ENCODE data around the gene SLC12A9.

SLC12A9 gene

DNA sequence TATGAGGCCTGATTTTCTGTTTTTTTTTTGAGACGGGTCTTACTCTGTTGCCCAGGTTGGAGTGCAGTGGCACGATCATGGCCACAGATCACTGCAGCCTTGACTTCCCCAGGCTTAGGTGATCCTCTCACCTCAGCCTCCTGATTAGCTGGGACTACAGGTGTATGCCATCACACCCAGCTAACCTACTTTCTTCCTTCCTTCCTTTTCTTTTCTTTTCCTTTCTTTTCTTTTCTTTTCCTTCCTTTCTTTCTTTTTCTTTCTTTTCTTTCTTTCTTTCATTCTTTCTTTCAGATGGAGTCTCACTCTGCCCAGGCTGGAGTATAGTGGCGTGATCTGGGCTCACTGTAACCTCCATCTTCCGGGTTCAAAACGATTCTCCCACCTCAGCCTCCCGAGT, 26.2 kb downstream of the SLC12A9 start:
- DNase-seq (ENCODE audit: low read depth), result no peak
- no peak for TF ChIP-seq CTCF (IDR thresholded peaks at IDR 0.05; ENCODE audit: control insufficient read depth, extremely low read depth, insufficient read depth)
- no peak overlapping the region for H3K4me3 ChIP-seq (ENCODE audit: low read depth, low read length)

DNA sequence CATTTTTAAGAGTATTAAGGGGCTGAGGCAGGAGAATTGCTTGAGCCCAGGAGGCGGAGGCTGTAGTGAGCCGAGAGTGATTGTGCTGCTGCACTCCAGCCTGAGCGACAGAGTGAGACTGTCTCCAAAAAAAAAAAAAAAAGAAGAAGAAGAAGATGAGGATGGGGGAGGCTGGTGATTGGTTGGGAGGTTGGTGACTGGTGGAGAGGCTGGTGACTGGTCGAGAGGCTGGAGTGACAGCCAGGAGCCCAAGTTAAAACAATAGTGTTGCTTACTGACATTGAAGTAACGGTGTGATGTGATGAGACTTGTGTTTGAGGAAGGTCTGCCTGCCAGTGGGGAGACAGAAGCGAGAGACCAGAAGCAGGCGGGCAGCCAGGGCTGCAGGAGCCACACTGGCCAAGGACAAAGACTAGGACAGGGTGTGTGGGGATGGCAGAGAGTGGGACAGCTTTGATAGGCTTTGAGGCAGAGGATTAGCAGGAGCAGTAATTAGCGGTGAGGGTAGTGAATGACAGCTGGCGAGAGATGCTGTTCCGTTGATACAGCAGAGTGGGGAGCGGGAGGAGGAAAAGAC, 27.3 kb downstream of the SLC12A9 start:
- TF ChIP-seq CTCF (IDR thresholded peaks at IDR 0.05; ENCODE audit: control insufficient read depth, extremely low read depth, insufficient read depth), result no peak
- H3K4me3 ChIP-seq (ENCODE audit: low read depth, low read length), result no peak overlapping the region
- no peak for DNase-seq (ENCODE audit: low read depth)

- no peak for DNase-seq (ENCODE audit: low read depth)
- no peak overlapping the region for H3K4me3 ChIP-seq (ENCODE audit: low read depth, low read length)
- no peak for TF ChIP-seq CTCF (IDR thresholded peaks at IDR 0.05; ENCODE audit: control insufficient read depth, extremely low read depth, insufficient read depth)
Measured at GRCh38 chr7:100880645-100881044, 28.1 kb downstream of the SLC12A9 start.

DNA sequence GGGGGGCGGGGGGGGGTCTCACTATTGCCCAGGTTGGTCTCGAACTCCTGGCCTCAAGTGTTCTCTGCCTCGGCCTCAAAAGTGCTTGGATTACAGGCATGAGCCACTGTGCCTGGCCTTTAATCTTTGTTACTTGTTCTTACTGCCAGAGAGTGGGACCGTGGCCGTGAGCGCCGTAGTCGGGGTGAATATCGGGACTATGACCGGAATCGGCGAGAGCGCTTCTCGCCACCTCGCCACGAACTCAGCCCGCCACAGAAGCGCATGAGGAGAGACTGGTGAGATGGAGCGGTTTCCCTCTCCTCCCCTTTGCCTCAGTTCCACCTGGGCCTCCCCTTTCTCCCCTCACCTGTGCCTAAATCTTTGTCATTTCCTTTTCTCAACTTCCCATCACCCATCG, 28.6 kb downstream of the SLC12A9 start:
- no peak for DNase-seq (ENCODE audit: low read depth)
- TF ChIP-seq CTCF (IDR thresholded peaks at IDR 0.05; ENCODE audit: control insufficient read depth, extremely low read depth, insufficient read depth), result no peak

GRCh38 chr7:100882201-100882600, 29.7 kb downstream of the SLC12A9 start:
- TF ChIP-seq CTCF (IDR thresholded peaks at IDR 0.05; ENCODE audit: control insufficient read depth, extremely low read depth, insufficient read depth), result no peak
- H3K4me3 ChIP-seq (ENCODE audit: low read depth, low read length), result no peak overlapping the region
- DNase-seq (ENCODE audit: low read depth), result no peak

More for the DNA sequence above, 28.6 kb downstream of the SLC12A9 start:
- no peak overlapping the region for H3K4me3 ChIP-seq (ENCODE audit: low read depth, low read length)

- TF ChIP-seq CTCF (IDR thresholded peaks at IDR 0.05; ENCODE audit: control insufficient read depth, extremely low read depth, insufficient read depth), result no peak
Measured at GRCh38 chr7:100882785-100883526, 30.4 kb downstream of the SLC12A9 start.

More at GRCh38 chr7:100882785-100883526, 30.4 kb downstream of the SLC12A9 start:
- no peak overlapping the region for H3K4me3 ChIP-seq (ENCODE audit: low read depth, low read length)
- DNase-seq (ENCODE audit: low read depth), result no peak
